HEK293T (cell line): ENCODE data around the gene KYNU.
"Not testable (repeated sequence)": the region's sequence is repeated elsewhere in the genome, so short reads cannot be mapped to it uniquely, and the experiment has no call there.

Source experiments
- CTBP1 ChIP-seq: fragments of 450-650 bp; IDR thresholded peaks from 2 replicates; pipeline ENCODE4 v1.6.1; 2016; ENCODE audit warnings: borderline replicate concordance
- FOXM1 ChIP-seq: fragments of 450-650 bp; IDR thresholded peaks from 2 replicates; pipeline ENCODE4 v1.6.1; 2017; ENCODE audit warnings: mild to moderate bottlenecking, borderline replicate concordance
- HDGF ChIP-seq: fragments of 450-650 bp; IDR thresholded peaks from 2 replicates; pipeline ENCODE4 v1.6.1; 2017; ENCODE audit warnings: antibody characterized with exemption, borderline replicate concordance
- TARDBP ChIP-seq: fragments of 450-650 bp; IDR thresholded peaks from 2 replicates; pipeline ENCODE4 v1.6.1; 2016

DNA sequence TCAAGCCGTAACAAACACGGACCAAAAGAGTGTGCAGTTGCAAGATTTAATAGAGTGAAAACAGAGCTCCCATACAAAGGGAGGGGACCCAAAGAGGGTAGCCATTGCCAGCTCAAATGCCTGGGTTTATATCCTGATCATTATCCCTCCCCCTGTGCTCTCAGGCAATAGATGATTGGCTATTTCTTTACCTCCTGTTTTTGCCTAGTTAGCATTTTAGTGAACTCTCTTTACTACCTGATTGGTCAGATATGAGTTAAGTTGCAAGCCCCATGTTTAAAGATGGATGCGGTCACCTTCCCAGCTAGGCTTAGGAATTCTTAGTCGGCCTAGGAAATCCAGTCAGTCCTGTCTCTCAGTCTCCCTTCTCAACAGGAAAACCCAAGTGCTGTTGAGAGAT is 22.9 kb downstream of the KYNU start:
- not testable (repeated sequence) for TF ChIP-seq FOXM1, CTBP1, HDGF, TARDBP
